Left ventricle myocardium inferior (tissue), 1 donor: Measurements from ENCODE around the gene COX4I1. TPM values are rescaled to one million over a fixed set of nuclear protein-coding genes. Genes with fewer than 3 reads are reported as not detected.

ENCODE experiments used
- DNase-seq: peaks from one replicate; pipeline ENCODE4 v3.0.0-alpha.2; 2020
- H3K27ac ChIP-seq: fragments of 200-600 bp; replicated peaks from 2 replicates; pipeline ENCODE4 v1.8.0; 2021
- H3K27me3 ChIP-seq: fragments of 200-600 bp; 2 replicates; pipeline ENCODE4 v1.8.0; 2021; ENCODE audit warnings: low read depth
- H3K36me3 ChIP-seq: fragments of 200-600 bp; 2 replicates; pipeline ENCODE4 v1.8.0; 2021
- H3K4me1 ChIP-seq: fragments of 200-600 bp; 2 replicates; pipeline ENCODE4 v1.8.0; 2021
- H3K4me3 ChIP-seq: fragments of 200-600 bp; 2 replicates; pipeline ENCODE4 v1.8.0; 2021; ENCODE audit warnings: mild to moderate bottlenecking, moderate library complexity
- H3K9me3 ChIP-seq: fragments of 200-600 bp; replicated peaks from 2 replicates; pipeline ENCODE4 v1.8.0; 2021
- intact Hi-C: fragments of 100-400 bp; cut with micrococcal nuclease; formaldehyde crosslinking; loops from one replicate; pipeline ENCODE4 v1.11.0; 2022
- total RNA-seq: library from RNA; stranded (reverse); fragmentation: NEBNext Ultra II Directional; extraction: Animal tissue kit (Norgen Biotek cat#: 25700); gene quantifications from one replicate; pipeline ENCODE4 v1.2.1, GENCODE V29; 2021
- TF ChIP-seq, protein P1 (sequence below): fragments of 200-600 bp; IDR thresholded peaks from 2 replicates; pipeline ENCODE4 v1.8.0; 2021; ENCODE audit warnings: antibody characterized with exemption, mild to moderate bottlenecking, borderline replicate concordance
- donor health status: DM: no; HTN: yes; CAD: no; lungs with severe emphysema.

Gene COX4I1
- total RNA-seq, 1 donor from 2014 or later, result 1,881 TPM

DNA sequence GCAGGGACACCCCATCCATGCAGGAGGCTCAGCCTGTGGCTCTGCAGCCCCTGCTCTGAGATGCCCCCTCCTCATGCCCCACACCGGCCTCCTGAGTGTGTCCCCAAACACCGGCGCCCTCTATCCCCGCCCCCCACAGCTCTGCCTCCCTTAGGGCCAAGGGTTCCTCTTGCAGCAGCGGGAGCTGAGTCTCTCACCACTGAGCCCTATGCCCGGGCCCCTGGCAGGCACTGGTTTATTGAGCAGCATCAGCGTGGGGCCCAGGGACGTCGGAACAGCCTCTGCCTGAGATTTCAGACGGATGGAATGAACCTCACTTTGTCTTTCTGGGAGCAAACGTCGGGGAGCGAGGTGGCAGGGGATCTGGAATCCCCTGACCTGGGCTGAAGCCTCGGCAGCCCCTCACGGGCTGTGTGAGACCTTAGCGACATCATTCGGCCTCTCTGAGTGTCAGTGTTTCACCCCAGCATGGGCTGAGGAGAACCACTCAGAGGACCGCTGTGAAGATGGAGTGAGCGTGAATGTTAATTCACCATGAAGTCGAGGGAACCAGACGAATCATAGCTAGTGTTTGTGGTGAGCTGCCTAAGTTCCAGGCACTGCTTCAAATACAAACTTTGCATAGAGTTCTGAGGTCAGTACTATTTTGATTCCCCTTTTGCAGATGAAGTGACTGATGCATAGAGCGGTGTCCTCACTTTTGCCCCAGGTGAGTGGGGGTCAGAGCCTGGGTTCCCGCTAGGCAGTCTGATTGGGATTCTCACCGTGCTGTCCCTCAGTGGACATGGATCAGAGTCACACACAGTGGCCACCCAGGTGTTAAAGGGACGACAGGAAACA is 43.3 kb upstream of the COX4I1 start:
- Histone ChIP-seq H3K27me3 (peaks cover 26% of the 10 kb centered on the region), H3K4me3 (no peak overlapping the region), H3K36me3 (no peaks in the 10 kb centered on the region), H3K4me1 (peaks cover 23% of the 10 kb centered on the region), H3K27ac (no peak overlapping the region), H3K9me3 (no peaks in the 10 kb centered on the region)
- TF ChIP-seq, protein P1, sequence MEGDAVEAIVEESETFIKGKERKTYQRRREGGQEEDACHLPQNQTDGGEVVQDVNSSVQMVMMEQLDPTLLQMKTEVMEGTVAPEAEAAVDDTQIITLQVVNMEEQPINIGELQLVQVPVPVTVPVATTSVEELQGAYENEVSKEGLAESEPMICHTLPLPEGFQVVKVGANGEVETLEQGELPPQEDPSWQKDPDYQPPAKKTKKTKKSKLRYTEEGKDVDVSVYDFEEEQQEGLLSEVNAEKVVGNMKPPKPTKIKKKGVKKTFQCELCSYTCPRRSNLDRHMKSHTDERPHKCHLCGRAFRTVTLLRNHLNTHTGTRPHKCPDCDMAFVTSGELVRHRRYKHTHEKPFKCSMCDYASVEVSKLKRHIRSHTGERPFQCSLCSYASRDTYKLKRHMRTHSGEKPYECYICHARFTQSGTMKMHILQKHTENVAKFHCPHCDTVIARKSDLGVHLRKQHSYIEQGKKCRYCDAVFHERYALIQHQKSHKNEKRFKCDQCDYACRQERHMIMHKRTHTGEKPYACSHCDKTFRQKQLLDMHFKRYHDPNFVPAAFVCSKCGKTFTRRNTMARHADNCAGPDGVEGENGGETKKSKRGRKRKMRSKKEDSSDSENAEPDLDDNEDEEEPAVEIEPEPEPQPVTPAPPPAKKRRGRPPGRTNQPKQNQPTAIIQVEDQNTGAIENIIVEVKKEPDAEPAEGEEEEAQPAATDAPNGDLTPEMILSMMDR, result no peak
- no peak for DNase-seq
- intact Hi-C loops, result no loop called here

DNA sequence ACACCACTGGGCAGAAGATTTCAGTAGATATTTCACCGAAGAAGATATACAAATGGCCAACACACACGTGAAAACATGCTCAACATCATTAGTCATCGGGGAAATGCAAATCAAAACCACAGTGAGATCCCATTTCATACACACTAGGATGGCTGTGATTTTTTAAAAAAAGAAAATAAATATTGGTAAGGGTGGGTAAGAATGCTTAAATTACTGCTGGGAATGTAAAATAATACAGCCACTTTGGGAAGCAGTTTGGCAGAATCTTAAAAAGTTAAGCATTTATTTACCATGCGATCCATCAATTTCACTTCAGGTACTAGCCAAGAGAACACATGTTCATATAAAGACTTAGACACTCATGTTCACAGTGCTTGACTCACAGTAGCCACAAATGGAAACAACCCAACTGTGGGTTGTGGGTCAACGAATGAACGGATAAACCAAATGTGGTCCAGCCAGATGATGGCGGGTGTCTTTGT is 42.1 kb upstream of the COX4I1 start:
- Histone ChIP-seq H3K27ac (no peak overlapping the region), H3K36me3 (no peaks in the 10 kb centered on the region), H3K4me1 (peaks cover 11% of the 10 kb centered on the region), H3K27me3 (peaks cover 35% of the 10 kb centered on the region), H3K9me3 (no peaks in the 10 kb centered on the region), H3K4me3 (no peak overlapping the region)
- TF ChIP-seq, protein P1, result no peak
- DNase-seq, result no peak
- intact Hi-C loops, result no loop called here

DNA sequence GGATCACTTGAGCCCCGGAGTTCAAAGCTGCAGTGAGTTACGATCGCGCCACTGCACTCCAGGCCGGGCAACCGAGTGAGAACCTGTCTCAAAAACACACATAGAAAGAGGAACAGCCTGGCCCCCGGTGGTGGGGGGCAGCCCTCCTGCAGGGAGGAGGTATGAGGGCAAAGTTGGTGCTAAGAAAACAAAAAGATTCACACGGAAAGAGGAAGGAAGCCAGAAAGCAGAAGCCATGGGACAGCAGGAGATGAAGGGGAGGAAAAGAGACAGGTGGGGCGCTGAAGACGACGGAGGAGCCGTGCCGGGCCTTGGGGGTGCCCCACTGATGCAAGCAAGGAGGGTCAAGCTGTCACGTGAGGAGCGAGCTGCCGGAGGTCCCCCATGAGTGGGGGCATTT is 40.4 kb upstream of the COX4I1 start:
- Histone ChIP-seq H3K27me3 (peaks cover 44% of the 10 kb centered on the region), H3K9me3 (no peaks in the 10 kb centered on the region), H3K27ac (no peak overlapping the region), H3K4me3 (no peak overlapping the region), H3K36me3 (no peaks in the 10 kb centered on the region), H3K4me1 (peaks cover 4% of the 10 kb centered on the region)
- TF ChIP-seq, protein P1, result no peak
- DNase-seq, result no peak
- intact Hi-C loops, result no loop called here

DNA sequence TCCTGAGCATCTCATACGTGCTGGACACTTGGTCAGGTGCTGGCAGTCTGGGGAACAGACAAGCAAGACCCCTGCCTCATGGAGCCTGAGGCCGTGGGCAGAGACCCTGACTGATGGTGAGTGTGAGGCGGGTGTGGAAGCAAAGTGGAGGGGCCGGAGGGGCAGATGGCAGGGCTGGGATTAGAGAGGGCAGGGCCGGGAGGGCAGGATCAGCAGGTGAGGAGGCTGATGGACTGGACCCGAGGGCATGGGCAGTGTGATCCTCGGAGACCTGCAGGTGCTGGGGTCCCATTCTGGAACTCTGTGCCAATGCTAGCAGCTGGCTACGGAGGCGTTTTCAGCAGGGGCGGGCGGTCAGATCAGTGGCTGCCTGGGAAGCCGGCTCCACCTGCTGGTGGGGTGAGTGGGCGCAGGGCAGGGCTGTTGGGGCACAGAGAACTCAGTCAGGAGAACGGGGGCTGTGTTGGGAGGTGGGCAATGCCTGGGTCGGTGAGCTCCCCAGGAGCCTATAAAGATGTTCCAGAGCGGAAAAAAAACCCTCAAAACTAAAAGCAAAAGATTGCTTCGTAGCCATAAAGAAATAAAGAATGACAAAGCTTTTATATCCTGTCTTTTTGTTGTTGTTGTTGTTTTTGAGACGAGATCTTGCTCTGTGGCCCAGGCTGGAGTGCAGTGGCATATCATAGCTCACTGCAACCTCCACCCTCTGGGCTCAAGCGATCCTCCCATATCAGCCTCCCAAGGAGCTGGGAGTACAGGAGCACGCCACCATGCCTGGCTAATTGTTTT is 39.7 kb upstream of the COX4I1 start:
- intact Hi-C loops, result no loop called here
- H3K9me3 ChIP-seq, result no peaks in the 10 kb centered on the region
- H3K27ac ChIP-seq, result no peak overlapping the region
- no peaks in the 10 kb centered on the region for H3K4me1 ChIP-seq
- H3K4me3 ChIP-seq, result no peak overlapping the region
- DNase-seq, result no peak
- H3K27me3 ChIP-seq, result peaks cover 48% of the 10 kb centered on the region
- TF ChIP-seq, protein P1, result peak; percentile 44
- H3K36me3 ChIP-seq, result no peaks in the 10 kb centered on the region

DNA sequence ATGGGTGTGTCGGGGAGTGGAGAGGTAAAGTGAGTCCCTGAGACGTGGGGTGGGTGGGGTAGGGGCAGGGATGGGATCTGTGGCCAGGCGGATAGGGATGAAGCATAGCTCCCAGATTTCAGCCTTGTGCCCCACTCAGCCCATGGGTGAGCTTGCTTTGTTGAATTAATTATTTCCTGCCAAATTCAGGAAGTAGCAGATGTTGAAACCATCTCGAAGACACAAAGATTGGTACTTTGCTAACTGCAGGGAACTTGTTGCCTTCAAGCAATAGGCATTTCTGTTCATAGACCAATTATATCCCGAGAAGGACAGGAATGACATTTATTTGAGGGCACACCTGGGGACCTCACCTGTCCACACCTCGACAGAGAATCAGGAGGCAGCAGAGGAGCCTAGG is 37.6 kb upstream of the COX4I1 start:
- Histone ChIP-seq H3K36me3 (no peaks in the 10 kb centered on the region), H3K4me1 (no peaks in the 10 kb centered on the region), H3K27me3 (peaks cover 52% of the 10 kb centered on the region), H3K27ac (no peak overlapping the region), H3K4me3 (no peak overlapping the region), H3K9me3 (no peaks in the 10 kb centered on the region)
- no peak for DNase-seq
- TF ChIP-seq, protein P1, result no peak
- intact Hi-C loops, result no loop called here
